ENCODE measurements around the gene FREM1.

The FREM1 gene

DNA sequence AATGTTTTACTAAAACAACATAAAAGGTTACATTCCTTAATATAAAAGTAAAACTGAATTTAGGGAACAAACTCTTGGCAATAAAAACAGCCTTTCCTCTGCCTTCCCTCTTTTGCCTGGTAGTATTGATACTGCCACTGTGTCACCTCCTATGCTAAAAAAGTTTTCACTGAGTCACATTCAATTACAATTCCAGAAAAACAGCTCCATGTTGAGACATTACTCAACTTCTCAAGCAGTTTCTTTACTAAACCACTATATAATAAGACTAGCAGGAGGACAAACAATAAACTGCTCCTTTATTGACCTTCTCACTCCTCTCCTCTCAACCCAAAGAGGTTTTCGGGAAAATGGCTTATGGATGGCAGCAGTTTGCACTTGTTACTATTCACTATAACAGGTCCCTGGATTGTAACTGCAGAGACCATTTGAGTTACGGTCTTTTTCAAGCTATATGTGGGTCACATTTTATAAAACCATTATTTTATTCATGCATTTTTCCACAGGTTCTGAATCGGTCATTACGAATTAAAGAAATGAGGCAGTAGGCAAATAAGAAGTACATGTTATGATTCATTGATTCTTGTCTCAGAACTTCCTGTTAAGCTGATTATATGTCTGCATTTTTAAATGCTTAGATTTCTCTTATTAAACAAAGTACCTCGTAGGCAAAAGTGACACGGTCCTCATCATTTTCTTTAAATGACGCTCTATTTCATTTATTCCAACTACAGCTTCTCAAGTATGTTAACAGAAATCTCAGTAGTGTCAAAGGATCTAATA, 219.1 kb downstream of the FREM1 start:
- no peak for DNase-seq

DNA sequence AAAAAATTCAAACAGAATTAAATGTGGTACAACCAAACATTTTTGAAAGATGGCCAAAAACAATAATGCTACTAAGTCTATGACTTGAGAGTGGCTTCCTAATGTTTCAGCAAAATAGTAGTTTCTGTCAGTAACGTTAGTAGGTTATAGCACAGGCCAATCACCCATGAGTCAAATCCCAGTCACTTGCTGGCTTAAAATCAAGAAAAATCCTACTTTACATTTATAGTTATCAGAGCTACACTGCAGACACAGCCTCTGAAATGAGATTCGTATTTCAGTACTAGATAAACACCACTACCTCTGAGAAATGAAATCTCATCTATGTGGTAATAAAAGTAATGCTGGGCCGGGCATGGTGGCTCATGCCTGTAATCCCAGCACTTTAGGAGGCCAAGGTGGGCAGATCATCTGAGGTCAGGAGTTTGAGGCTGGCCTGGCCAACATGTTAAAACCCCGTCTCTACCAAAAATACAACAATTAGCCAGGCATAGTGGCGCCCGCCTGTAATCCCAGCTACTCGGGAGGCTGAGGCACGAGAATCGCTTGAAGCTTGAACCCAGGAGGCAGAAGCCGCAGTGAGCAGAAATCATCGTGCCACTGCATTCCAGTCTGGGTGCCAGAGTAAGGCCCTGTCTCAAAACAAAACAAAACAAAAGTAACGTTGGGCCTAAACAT, 223.0 kb downstream of the FREM1 start:
- no peak for DNase-seq

DNA sequence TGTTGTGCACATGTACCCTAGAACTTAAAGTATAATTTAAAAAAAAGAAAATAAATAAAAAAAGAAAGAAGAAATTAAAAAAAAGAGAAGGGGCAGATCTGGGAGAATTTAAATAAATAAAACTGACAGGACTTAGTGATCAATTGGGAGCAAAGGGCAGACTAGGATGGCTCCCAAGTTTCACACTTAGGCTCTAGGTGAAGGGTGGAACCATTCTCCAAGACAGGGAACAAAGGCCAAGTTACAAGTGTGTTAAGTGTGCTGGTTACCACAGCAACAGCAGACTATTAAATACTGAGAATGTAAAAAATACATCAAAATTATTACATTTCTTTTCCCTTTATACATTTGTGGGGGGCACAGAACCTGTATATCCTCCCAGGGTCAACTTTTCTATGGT, 224.1 kb downstream of the FREM1 start:
- DNase-seq: no peak

All from DMS79 (cell line).